GM18858 (cell line): ENCODE data around the gene TSPAN32.

Experiments used
- ATAC-seq: cut with Tn5 transposase; IDR thresholded peaks from one replicate; pipeline ENCODE4 v1.9.1; 2021; ENCODE audit not compliant: unreplicated experiment

Gene TSPAN32

GRCh38 chr11:2314136-2314524 is 12.3 kb downstream of the TSPAN32 start:
- no peak for ATAC-seq

GRCh38 chr11:2314525-2315394 is 12.9 kb downstream of the TSPAN32 start:
- ATAC-seq, result no peak

- ATAC-seq, result no peak
Observed at GRCh38 chr11:2315395-2316168, 13.8 kb downstream of the TSPAN32 start.

- ATAC-seq, result no peak
Observed at GRCh38 chr11:2316169-2316962, 14.6 kb downstream of the TSPAN32 start.

- ATAC-seq, result no peak
Observed at GRCh38 chr11:2316963-2317244, 15.1 kb downstream of the TSPAN32 start.

GRCh38 chr11:2317354-2318050 is 15.7 kb downstream of the TSPAN32 start:
- ATAC-seq, result no peak

GRCh38 chr11:2318123-2318522 is 16.3 kb downstream of the TSPAN32 start:
- no peak for ATAC-seq

GRCh38 chr11:2318707-2319106 is 16.9 kb downstream of the TSPAN32 start:
- ATAC-seq, result no peak

- no peak for ATAC-seq
Observed at GRCh38 chr11:2319791-2320472, 18.1 kb downstream of the TSPAN32 start.

- no peak for ATAC-seq
Observed at GRCh38 chr11:2320568-2321310, 18.9 kb downstream of the TSPAN32 start.

GRCh38 chr11:2321311-2321683 is 19.5 kb downstream of the TSPAN32 start:
- no peak for ATAC-seq

- no peak for ATAC-seq
Observed at GRCh38 chr11:2325123-2325522, 23.3 kb downstream of the TSPAN32 start.

GRCh38 chr11:2325719-2326118 is 23.9 kb downstream of the TSPAN32 start:
- no peak for ATAC-seq

- ATAC-seq, result no peak
Observed at GRCh38 chr11:2327032-2327431, 25.2 kb downstream of the TSPAN32 start.

- no peak for ATAC-seq
Observed at GRCh38 chr11:2328021-2328420, 26.2 kb downstream of the TSPAN32 start.

GRCh38 chr11:2328656-2329354 is 27.0 kb downstream of the TSPAN32 start:
- no peak for ATAC-seq

- ATAC-seq, result no peak
Observed at GRCh38 chr11:2329551-2329950, 27.7 kb downstream of the TSPAN32 start.

GRCh38 chr11:2330696-2331095 is 28.9 kb downstream of the TSPAN32 start:
- ATAC-seq, result no peak

- no peak for ATAC-seq
Observed at GRCh38 chr11:2331404-2331803, 29.6 kb downstream of the TSPAN32 start.
